Measurements from ENCODE around the gene BMX.

DNA sequence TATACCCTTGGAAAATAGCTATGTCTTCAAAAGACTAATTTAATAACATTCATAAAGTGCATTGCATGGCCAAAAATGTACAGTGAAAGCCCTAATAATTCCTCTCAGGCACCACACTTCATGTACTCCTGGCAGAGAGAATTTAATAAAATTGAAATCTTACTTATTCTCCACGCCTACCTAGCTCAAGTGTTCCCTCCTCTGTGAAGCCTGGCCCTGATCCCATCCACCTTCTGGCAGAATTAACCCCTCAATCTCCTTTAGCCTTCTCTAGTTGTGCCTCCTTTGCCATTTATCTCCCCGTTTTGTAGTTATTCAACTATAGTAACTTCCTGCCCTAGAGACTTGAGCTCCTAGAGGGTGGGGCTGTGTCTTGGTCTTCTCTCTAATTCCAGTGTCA lies 73.4 kb downstream of the BMX start:
- TF ChIP-seq, protein P1, sequence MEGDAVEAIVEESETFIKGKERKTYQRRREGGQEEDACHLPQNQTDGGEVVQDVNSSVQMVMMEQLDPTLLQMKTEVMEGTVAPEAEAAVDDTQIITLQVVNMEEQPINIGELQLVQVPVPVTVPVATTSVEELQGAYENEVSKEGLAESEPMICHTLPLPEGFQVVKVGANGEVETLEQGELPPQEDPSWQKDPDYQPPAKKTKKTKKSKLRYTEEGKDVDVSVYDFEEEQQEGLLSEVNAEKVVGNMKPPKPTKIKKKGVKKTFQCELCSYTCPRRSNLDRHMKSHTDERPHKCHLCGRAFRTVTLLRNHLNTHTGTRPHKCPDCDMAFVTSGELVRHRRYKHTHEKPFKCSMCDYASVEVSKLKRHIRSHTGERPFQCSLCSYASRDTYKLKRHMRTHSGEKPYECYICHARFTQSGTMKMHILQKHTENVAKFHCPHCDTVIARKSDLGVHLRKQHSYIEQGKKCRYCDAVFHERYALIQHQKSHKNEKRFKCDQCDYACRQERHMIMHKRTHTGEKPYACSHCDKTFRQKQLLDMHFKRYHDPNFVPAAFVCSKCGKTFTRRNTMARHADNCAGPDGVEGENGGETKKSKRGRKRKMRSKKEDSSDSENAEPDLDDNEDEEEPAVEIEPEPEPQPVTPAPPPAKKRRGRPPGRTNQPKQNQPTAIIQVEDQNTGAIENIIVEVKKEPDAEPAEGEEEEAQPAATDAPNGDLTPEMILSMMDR (IDR thresholded peaks at IDR 0.05) = no peak
- TF ChIP-seq EZH2 (IDR thresholded peaks at IDR 0.05; ENCODE audit: borderline replicate concordance, insufficient read depth, low read depth, low read length, poor library complexity, severe bottlenecking) = no peak

All from B cell (primary cell).